Hepatocyte (in vitro differentiated cells): ENCODE measurements around the gene RGL3.

Source experiments
- CTCF ChIP-seq: fragments of 200-600 bp; sonication (generic); IDR thresholded peaks from 2 replicates; pipeline ENCODE4 v1.5.1; 2016; ENCODE audit warnings: antibody characterized with exemption, mild to moderate bottlenecking; ENCODE audit not compliant: poor library complexity
- EZH2phosphoT487 ChIP-seq: fragments of 200-600 bp; sonication (generic); IDR thresholded peaks from one replicate; pipeline ENCODE4 v1.6.1; 2018; ENCODE audit warnings: antibody characterized with exemption, mild to moderate bottlenecking, low read depth, moderate library complexity; ENCODE audit not compliant: unreplicated experiment, severe bottlenecking

GRCh38 chr19:11420429-11421370 is 1.6 kb upstream of the RGL3 start:
- TF ChIP-seq CTCF, result no peak
- TF ChIP-seq EZH2phosphoT487, result no peak
